Dermis microvascular lymphatic vessel endothelial cell (primary cell): Measurements from ENCODE around the gene FAM229A. TPM values are rescaled to one million over a fixed set of nuclear protein-coding genes. Genes with fewer than 3 reads are reported as not detected.
"Not testable (repeated sequence)": the region's sequence is repeated elsewhere in the genome, so short reads cannot be mapped to it uniquely, and the experiment has no call there.

Source experiments
- DNase-seq, 2 donors: peaks; one replicate each; pipeline versions ENCODE4 v3.0.0 to v3.0.0-alpha.2; 2010; ENCODE audit warnings: low read depth in 2 of 2
- total RNA-seq: library from RNA; depleted of rRNA; stranded (reverse); fragments of >200 nt; gene quantifications from 2 replicates; pipeline ENCODE4 v1.2.1, GENCODE V29; 2014

The FAM229A gene
- total RNA-seq, 1 donor from 2014 or later = 0.64 TPM

DNA sequence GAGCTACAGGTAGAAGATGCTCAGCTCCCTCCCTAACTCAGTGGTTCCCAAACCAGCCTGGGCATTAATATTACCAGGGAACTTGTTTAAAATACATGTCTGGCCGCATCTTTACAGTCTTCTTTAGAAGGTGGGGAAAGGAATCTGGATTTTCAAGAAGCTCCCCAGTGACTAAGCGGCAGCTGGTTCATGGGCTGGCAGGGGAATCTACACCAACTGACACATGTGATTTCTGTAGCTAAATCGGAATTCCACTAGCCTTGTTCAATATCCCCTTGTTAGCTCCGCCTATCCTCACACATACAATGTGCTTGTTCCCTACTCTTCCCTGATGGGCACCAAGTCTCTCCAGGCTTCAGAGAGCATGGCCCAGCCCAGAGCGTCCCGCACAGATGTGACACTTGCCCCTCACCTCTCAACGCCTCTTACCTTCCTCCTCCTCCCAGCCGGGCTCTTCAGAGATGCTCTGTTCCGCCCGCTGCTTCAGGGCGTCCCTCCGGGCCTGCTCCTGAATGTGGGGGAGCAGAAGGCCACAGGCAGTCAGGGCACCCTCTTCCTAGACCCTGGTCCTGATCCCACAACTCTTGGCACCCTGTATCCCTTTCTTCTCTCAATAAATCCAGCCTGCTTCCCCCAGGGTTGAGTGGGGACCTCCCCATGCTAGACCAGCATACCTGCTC is 15.4 kb upstream of the FAM229A start:
- no peak for DNase-seq

DNA sequence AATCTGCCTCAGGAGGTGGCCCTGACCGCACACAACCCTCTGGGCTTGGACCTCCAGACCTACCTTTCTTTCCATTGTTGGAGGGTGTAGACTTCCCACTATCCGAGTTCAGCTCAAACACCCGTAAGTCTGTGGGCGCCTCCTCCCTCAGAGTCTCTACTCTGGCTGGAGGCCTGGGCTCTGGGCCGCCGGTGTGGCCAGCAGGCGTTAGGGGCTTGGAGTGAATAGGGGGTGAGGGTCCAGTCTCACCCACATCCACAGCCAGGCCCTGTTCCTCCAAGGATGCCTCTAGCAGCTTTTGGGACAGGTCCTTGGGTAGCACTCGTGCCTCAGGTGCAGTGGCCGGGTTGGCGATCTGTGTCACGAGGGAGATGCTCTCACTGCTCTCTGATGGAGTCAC is 13.9 kb upstream of the FAM229A start:
- DNase-seq = no peak

DNA sequence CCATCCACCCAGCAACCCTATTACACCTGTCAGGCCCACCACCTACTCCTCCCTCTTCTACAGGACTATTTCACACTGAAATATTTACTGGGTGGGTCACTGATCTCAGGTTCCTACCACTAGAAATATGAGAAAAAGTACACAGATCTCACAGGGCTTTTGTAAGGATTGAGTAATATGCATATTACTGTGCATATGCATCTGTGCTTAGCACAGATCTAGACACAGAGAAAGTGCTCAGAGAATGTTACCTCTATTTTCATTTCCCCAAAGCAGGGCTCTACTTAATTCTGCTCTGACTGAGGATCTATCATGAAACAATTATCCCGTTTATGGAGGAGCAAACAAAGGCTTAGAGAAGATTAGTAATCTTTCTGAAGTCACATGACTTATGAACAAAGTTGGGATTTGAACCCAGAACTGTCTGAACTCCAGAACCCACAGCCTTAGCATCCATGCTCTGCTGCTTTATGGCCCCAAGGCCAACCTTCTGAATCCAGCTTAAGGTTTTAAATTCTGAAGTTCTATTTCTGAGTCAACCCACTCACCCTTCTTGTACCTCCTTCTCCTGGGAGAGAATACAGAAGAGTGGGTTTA is 11.8 kb upstream of the FAM229A start:
- DNase-seq = no peak

DNA sequence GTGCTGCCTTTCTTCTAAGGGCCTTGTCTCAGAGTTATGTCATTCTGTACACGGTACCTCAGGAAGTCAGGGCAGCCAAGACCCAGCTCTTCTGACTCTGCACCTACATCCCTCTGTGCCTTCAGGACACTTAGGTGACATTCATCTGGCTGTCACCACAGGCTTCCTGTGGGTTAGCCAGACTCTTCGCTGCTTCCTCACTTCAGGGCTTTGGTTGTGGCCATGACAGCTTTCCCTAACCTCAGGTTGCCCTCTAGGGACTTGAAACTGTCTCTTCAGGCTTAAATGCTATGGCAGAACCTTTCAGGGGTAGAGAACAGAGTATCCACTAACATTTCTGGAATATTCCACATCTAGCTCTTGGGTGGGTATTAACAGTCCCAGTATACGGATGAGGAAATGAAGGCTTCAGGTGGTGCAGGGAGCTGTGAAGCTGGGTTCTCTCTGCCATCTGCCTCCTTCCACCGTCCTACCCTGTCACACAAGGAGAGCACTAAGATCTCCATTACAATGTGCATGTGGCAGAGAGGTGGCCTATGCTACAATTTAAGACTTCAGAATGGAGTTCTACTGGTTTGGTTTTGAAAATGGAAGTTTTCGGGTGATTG is 10.0 kb upstream of the FAM229A start:
- DNase-seq = no peak

DNA sequence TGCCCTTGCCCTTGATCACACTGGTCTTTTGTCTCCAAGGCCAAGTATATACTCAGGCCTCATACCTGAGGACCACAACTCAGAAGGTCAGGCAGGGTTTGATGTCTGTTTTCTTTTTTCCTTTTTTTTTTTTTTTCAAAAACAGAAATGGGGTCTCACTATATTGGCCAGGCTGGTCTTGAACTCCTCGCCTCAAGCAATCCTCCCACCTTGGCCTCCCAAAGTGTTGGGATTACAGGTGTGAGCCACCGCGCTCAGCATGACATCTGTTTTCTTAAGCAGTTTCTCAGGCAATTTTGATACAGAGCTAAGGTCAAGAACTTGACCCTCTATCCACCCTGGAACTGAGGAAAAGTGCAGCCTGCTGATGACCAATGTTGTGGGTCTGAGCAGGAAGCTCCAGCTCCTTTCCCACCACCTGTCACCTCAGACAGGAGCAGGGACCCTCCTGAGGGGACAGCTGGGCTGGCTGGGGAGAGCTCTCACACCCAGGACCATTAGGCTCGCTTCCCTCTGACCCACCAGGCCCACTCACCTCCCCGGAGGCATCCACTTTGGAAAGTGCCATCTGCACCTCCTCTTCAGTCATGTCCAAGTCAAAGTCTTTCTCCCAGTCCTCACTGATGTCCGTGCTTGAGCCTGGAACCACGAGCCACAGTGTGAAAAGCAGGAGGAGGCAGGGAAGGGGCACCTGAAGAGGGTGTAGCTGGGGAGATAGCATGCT is 5.8 kb upstream of the FAM229A start:
- DNase-seq = no peak

DNA sequence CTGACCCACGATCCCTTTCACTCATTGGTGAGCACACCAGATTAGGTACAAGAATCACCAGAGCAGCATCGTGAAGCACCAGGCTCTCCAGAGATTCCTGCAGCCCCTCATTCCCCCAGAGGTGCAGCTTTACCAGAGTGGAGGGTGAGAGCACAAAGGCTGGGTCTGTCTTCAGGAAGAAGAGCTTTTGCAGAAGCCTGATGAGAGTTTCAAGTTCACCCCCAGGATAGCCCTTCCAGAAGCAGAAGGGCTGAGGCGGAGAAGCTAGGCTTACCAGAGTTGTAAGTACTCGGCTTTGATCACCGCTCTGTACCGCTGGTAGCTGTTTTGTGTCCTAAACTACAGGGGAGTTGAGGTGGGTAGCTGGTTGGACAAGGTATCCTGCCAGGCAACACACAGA is 3.2 kb upstream of the FAM229A start:
- no peak for DNase-seq

DNA sequence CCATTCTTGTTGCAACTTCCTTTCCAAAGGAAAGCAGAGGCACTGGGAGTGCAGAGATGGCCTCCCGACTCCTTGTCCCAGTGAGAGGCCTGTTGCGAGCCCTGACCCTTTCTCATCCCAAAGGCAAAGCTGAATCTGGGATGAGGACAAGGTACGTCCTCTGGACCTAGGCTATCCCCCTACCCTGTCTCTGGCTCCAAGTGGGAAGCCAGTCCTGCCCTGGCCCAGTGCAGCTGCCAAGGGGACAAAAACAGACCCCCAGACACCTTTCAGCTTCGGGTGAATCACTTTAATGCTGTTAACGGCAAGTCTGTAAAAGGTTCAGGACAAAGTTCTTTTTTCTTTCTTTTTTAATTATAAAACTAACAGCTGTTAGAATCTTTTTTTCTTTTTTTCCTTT is 2.6 kb upstream of the FAM229A start:
- DNase-seq = no peak

DNA sequence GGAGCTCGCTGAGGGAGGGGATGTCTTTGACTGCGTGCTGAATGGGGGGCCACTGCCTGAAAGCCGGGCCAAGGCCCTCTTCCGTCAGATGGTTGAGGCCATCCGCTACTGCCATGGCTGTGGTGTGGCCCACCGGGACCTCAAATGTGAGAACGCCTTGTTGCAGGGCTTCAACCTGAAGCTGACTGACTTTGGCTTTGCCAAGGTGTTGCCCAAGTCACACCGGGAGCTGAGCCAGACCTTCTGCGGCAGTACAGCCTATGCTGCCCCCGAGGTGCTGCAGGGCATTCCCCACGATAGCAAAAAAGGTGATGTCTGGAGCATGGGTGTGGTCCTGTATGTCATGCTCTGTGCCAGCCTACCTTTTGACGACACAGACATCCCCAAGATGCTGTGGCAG is 1.4 kb upstream of the FAM229A start:
- DNase-seq = no peak

DNA sequence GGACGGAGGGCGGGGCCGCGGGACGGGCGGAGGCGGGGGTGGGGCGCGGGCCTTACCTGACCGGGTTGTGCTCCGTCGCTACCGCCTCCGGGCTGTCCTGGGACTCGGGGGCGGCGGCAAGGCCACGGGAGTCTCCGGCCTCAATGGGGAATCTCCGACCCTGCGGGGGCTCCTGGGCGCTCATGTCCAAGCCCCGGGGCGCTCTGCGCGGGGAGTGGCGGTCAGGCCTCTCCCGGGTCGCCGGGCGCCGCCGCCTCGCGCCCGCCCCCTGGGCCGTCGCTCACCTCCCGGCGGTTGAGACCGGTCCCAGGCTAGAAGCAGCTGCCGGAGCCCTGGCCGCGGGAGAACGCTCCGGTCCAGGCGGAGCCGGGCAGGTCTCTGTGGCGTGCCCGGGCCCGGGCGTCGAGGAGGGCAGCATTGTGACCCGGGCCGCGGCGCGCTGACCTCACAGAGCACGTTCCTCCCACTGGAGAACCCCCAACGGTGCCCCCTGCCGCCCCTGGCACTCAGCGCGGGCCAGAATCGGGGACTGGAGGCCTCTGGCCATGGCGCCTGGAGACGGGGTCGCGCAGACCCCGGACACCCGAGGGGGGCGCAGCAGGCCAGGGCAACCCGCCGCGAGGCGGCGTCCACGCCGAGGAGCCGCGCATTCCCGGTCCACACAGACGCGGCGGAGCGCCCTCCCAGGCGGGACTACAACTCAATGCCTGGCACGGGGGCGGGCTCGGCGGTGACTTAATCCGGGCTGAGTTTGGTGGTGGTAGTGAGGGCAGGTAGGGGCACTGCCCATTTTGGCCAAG is 411 bp downstream of the FAM229A start:
- peak in 1 of 2 donors; percentile 57 for DNase-seq

DNA sequence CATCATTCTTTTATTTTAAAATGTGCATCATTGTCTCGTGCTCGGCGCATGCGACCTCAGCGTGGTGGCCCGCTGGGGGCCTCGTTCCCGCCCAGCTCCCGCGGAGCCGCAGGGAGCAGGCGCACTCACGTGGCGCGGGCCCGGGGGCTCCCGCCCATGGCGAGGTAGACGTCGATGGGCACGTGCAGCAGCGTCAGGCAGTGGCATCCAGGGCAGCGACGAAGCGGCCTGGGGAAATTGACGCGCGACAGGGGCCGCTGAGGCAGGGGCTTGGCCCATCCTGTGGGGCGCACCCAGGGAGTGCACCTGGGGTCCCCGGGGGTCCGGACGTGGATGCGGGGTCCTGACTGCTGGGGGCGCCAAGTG is 994 bp downstream of the FAM229A start:
- no peak for DNase-seq

DNA sequence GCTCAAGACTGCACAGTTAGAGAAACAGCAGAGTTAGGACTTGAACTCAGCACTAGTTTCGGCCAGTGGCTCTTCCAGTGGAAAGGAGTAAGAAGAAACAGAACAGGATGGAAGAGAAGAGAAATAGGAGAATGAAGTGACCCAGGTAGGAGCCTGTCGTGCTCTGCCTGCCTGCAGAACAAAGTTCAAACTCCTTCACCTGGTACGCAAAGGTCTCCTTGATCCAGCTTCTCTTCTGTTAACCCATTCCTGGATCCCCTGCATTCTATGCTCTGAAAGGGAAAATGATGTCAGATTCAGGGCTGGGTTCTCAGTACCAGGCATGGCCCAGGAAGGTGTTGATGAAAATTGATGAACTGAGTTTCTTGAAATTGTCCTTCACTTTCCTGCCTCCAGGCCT is 3.9 kb downstream of the FAM229A start:
- DNase-seq = no peak

DNA sequence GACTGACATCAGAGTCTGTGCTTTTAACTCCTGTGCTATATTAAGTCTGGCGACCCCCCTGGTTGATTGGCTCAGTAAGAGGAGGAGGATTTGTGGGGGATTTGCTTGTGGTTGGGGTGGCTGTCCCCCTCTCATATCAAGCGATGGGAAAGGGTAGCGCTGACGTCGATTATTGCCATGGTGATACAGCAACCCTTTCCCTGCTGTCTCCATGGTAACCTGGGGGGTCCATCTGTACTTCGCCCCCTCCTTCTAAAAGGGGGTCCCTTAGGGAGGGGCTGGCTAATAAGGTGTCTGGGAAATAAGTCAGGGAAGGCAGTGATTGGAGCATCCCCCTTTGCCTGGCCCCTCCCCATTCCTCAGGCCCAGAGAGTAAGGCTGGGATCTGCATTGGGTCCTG is 4.7 kb downstream of the FAM229A start:
- no peak for DNase-seq

DNA sequence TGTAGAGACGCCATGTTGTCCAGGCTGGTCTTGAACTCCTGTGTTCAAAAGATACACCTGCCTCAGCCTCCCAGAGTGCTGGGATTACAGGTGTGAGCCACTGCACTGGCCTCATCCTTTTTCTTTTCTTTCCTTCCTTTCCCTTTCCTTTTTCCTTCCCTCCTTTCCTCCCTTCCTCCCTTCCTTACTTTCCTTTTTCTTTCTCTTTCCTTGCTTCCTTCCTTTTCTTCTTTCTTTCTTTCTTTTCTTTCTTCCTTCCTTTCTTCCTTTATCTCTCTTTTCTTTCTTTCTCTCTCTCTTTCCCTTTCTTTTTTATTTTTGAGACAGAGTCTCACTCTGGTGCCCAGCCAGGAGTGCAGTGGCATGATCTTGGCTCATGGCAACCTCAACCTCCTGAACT is 5.8 kb downstream of the FAM229A start:
- DNase-seq = no peak

DNA sequence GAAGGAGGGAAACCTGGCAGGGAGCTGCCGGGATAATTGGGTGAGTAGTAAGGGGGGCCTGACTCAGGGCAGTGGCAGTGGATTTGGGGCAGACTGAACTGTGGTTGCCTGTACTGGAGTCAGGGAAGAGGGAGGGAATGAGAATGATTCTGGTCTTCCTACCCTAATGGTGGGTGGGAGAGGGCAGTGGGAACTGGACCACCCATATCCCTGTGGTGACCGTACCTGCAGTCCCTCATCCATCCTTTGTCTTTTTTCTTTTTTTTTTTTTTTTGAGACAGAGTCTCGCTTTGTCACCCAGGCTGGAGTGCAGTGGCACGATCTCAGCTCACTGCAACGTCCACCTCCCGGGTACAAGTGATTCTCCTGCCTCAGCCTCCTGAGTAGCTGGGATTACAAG is 6.5 kb downstream of the FAM229A start:
- DNase-seq = not testable (repeated sequence)

DNA sequence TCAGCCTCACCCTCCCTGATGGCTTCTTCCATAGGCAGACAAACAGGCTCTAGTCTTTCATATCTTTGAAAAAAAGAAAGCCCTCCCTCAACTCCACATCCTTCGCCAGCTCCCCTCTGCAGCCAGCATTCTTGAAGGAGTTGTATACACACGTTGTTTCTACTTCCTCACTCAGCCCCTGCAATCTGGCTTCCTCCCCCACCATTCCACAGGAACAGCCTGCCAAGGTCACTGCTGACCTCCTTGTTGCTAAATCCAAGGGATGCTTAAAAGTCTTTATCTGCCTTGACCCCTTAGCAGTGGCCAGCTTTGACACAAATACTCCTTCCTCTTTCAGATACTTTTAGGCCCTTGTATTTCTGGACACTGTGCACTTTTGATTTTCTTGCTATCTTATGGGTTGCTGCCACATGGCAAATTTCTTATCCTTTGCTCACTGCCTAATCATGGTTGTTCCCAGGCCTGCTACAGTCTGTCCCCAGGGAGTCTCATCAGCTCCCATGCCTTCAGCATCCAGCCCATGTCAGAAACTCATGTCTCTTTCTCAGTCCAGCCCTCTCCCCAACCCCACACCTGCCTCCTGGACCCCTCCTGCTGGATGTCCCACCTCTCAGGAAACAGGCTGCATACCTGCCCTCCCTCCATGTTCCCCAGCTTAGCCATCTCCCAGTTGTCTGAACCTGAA is 8.3 kb downstream of the FAM229A start:
- DNase-seq = no peak

DNA sequence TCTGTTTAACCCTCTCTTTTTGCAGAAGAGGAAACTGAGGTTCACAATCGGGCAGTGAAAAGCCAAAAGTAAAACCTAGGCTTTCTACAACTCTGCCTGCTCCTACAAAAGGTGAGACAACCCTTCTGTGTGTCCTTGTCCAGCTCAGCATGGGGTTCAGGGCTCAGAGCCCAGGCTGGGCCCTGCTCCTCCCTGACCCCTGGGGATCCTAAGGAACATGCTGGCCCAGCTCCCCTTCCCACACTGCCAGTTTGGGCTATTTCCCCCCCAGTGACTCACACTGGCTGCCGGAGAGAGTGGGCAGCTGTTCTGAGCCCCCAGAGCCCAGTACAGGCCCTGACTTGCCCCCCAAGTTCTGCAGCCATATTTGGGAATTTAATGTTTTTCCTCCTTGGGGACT is 8.9 kb downstream of the FAM229A start:
- DNase-seq = no peak

DNA sequence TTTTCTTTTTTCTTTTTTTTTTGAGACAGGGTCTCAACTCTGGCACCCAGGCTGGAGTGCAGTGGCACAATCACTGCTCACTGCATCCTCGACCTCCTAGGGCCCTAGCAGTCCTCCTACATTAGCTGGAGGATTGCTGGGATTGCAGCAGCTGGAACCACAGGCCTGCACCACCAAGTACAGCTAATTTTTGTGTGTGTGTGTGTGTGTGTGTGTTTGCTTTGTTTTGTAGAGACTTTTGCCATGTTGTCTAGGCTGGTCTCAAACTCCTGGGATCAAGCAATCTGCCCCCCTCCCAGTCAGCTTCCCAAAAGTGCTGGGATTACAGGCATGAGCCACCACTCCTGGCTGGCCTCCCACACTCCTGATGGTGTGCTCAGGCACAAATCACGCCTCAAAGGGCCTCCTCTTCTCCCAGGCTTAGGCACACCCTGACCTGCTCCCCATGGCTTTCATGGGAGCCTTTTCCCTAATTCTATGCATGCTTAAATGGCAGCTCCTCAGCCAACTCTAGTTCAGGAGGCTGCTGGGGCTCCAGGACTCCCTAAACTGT is 9.4 kb downstream of the FAM229A start:
- no peak for DNase-seq

DNA sequence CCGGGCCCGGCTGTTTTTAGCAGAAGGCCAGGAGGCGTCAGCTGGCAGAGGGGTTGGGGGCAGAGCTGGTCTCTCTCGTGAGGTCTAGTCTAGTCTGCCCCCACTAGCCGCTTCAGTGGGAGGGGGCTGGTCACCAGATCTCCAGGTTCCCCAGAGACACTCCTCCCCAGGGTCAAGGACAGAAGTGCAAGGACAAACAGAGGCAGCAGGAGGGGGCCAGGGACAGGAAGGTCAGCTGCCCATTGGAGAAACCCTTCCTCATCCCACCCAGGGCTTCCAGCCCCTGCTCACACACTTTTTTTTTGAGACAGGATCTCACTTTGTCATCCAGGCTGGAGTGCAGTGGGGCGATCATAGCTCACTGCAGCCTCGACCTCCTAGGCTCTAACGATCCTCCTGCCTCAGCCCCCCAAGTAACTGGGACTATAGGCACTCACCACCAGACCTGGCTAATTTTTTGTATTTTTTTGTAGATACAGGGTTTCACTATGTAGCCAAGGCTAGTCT is 10.0 kb downstream of the FAM229A start:
- DNase-seq = no peak

DNA sequence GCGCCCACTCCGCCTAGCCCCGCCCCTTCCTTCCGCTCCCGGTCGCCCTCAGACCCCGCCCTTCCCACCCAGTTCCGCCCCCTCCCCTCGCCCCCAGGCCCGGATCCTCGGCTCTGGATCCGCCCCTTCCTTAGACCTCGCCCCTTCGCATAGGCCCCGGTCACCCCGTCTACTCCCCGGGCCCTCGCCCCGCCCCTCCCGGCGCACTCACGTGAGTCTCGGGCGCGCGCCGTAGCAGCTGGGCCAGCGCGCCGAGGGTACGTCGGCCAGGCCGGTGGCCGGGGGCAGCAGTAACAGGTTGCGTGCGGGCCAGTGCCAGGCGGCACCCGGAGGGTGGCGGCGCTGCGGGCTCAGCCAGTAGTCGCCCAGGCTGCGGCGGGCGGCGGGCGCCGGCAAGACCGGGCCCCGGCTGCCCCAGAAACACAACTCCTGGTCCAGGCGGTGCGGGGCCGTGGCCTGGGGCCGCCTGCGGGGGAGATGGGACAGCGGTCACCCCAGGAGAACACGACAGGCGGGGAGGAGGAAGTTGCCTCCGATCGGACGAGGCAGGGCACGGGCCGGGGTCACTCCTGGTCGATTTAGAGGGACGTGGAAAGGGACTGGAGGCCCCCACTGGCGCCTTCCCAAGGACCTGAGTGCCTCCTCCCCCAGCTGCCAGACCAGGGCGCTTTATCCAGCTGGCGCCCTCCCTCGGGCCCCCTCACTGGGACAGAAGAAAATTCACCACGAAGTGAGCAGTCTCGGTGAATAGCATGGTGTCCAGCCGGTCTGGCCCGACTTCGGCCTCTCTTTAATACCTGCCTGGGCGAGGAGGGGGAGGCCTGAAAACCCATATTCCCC is 10.7 kb downstream of the FAM229A start:
- DNase-seq = peak; percentile 77 to 92
